ENCODE measurements around the gene FBXW7.

Gene FBXW7

GRCh38 chr4:152294765-152295164 is 241.1 kb downstream of the FBXW7 start:
- ATAC-seq = no peak
- no peak for TF ChIP-seq ZFP30 (CRISPR knock-in tag; IDR thresholded peaks at IDR 0.05)
- no peak for TF ChIP-seq TSHZ2 (CRISPR knock-in tag; IDR thresholded peaks at IDR 0.05)
- no peak for TF ChIP-seq POU6F1 (CRISPR knock-in tag; IDR thresholded peaks at IDR 0.05; ENCODE audit: borderline replicate concordance, low read depth)
- no peak for TF ChIP-seq GLIS3 (CRISPR knock-in tag; IDR thresholded peaks at IDR 0.05)
- no peak for TF ChIP-seq TCF4 (CRISPR knock-in tag; IDR thresholded peaks at IDR 0.05; ENCODE audit: borderline replicate concordance)
- TF ChIP-seq ZC3H10 (CRISPR knock-in tag; IDR thresholded peaks at IDR 0.05) = no peak
- TF ChIP-seq CSDC2 (CRISPR knock-in tag; IDR thresholded peaks at IDR 0.05) = no peak
- TF ChIP-seq CSRNP3 (CRISPR knock-in tag; IDR thresholded peaks at IDR 0.05) = no peak
- no peak for TF ChIP-seq TOX (CRISPR knock-in tag; IDR thresholded peaks at IDR 0.05; ENCODE audit: borderline replicate concordance)

- ATAC-seq = no peak
Measured at GRCh38 chr4:152294331-152294730, 241.6 kb downstream of the FBXW7 start.

More at GRCh38 chr4:152294331-152294730, 241.6 kb downstream of the FBXW7 start:
- TF ChIP-seq POU6F1 (CRISPR knock-in tag; IDR thresholded peaks at IDR 0.05; ENCODE audit: borderline replicate concordance, low read depth) (no peak), GLIS3 (CRISPR knock-in tag; IDR thresholded peaks at IDR 0.05) (no peak), OSR1 (CRISPR knock-in tag; IDR thresholded peaks at IDR 0.05) (no peak), SNAI2 (CRISPR knock-in tag; IDR thresholded peaks at IDR 0.05) (no peak), PATZ1 (CRISPR knock-in tag; IDR thresholded peaks at IDR 0.05; ENCODE audit: borderline replicate concordance) (no peak), PPARA (CRISPR knock-in tag; IDR thresholded peaks at IDR 0.05; ENCODE audit: borderline replicate concordance) (no peak), CREB5 (CRISPR knock-in tag; IDR thresholded peaks at IDR 0.05; ENCODE audit: low read depth) (no peak), CSRNP3 (CRISPR knock-in tag; IDR thresholded peaks at IDR 0.05) (no peak), ZNF8 (CRISPR knock-in tag; IDR thresholded peaks at IDR 0.05) (no peak), TSHZ2 (CRISPR knock-in tag; IDR thresholded peaks at IDR 0.05) (no peak), RARB (CRISPR knock-in tag; IDR thresholded peaks at IDR 0.05) (no peak), TOX (CRISPR knock-in tag; IDR thresholded peaks at IDR 0.05; ENCODE audit: borderline replicate concordance) (no peak), ZNF565 (CRISPR knock-in tag; conservative IDR thresholded peaks at IDR 0.05; ENCODE audit: low read depth) (no peak), ZFP3 (CRISPR knock-in tag; IDR thresholded peaks at IDR 0.05) (no peak), CSDC2 (CRISPR knock-in tag; IDR thresholded peaks at IDR 0.05) (no peak), ARNTL (CRISPR knock-in tag; IDR thresholded peaks at IDR 0.05; ENCODE audit: borderline replicate concordance, low read depth) (no peak), ZNF70 (CRISPR knock-in tag; IDR thresholded peaks at IDR 0.05) (no peak)
